Liver (tissue), 9 donors: Measurements from ENCODE around the gene FAM120AOS. TPM values are rescaled to one million over a fixed set of nuclear protein-coding genes. Genes with fewer than 3 reads are reported as not detected.
A peak's percentile ranks its signal among the peaks of the same experiment; 100 is the strongest.

Experiments used
- DNase-seq: peaks from one replicate; pipeline ENCODE4 v3.0.0-alpha.2; 2017; ENCODE audit warnings: low spot score
- H3K27ac ChIP-seq, 2 donors: one replicate each; pipeline ENCODE4 v1.7.0; 2013; ENCODE audit warnings: inconsistent platforms in 2 of 2, low read length in 2 of 2, control low read depth in 1 of 2, low read depth in 1 of 2, mild to moderate bottlenecking in 1 of 2
- H3K27me3 ChIP-seq, 4 donors: one replicate each; pipeline versions ENCODE4 v1.6.1 to v1.7.0; 2013; ENCODE audit warnings: low read length in 3 of 4, inconsistent platforms in 1 of 4, mild to moderate bottlenecking in 1 of 4, moderate library complexity in 1 of 4; ENCODE audit not compliant: control insufficient read depth in 4 of 4, insufficient read depth in 4 of 4
- H3K36me3 ChIP-seq, 4 donors: one replicate each; pipeline versions ENCODE4 v1.6.1 to v1.7.0; 2013; ENCODE audit warnings: low read length in 3 of 4, mild to moderate bottlenecking in 3 of 4, low read depth in 1 of 4, moderate library complexity in 1 of 4; ENCODE audit not compliant: control insufficient read depth in 4 of 4, insufficient read depth in 3 of 4
- H3K4me1 ChIP-seq, 4 donors: one replicate each; pipeline versions ENCODE4 v1.6.1 to v1.7.0; 2013; ENCODE audit warnings: low read length in 3 of 4, mild to moderate bottlenecking in 3 of 4, moderate library complexity in 1 of 4; ENCODE audit not compliant: control insufficient read depth in 4 of 4, insufficient read depth in 4 of 4
- H3K4me3 ChIP-seq, 3 donors: one replicate each; pipeline versions ENCODE4 v1.6.1 to v1.7.0; 2013; ENCODE audit warnings: low read length in 3 of 3, control low read depth in 1 of 3, low read depth in 1 of 3, mild to moderate bottlenecking in 1 of 3
- H3K9ac ChIP-seq, 2 donors: one replicate each; pipeline ENCODE4 v1.7.0; 2013; ENCODE audit warnings: low read length in 2 of 2, mild to moderate bottlenecking in 2 of 2, moderate library complexity in 2 of 2, control low read depth in 1 of 2, low read depth in 1 of 2
- H3K9me3 ChIP-seq, 4 donors: one replicate each; pipeline versions ENCODE4 v1.6.1 to v1.7.0; 2013; ENCODE audit warnings: low read length in 3 of 4; ENCODE audit not compliant: control insufficient read depth in 4 of 4
- ATF3 ChIP-seq: IDR thresholded peaks from 2 replicates; pipeline ENCODE4 v1.6.1; 2016; ENCODE audit warnings: antibody characterized with exemption
- CTCF ChIP-seq: fragments of 150-350 bp; IDR thresholded peaks from 2 replicates; pipeline ENCODE4 v1.5.1; 2017; ENCODE audit warnings: improper control_type of control experiment, low read depth, low read length; ENCODE audit not compliant: missing input control
- EGR1 ChIP-seq, 2 donors: IDR thresholded peaks; 2 replicates each; pipeline ENCODE4 v1.6.1; 2016 to 2018; ENCODE audit warnings: antibody characterized with exemption in 2 of 2, low read depth in 2 of 2
- FOXA1 ChIP-seq: IDR thresholded peaks from 2 replicates; pipeline ENCODE4 v1.6.1; 2016; ENCODE audit warnings: antibody characterized with exemption
- FOXA2 ChIP-seq: IDR thresholded peaks from 2 replicates; pipeline ENCODE4 v1.6.1; 2016; ENCODE audit warnings: antibody characterized with exemption
- GABPA ChIP-seq, 2 donors: IDR thresholded peaks in 1 of 2; conservative IDR thresholded peaks in 1 of 2; 2 replicates each; pipeline ENCODE4 v1.6.1; 2016; ENCODE audit warnings: antibody characterized with exemption in 2 of 2, mild to moderate bottlenecking in 1 of 2, moderate library complexity in 1 of 2
- HNF4A ChIP-seq, 2 donors: conservative IDR thresholded peaks; 2 replicates each; pipeline ENCODE4 v1.6.1; 2016; ENCODE audit warnings: antibody characterized with exemption in 2 of 2, mild to moderate bottlenecking in 2 of 2
- HNF4G ChIP-seq: IDR thresholded peaks from 2 replicates; pipeline ENCODE4 v1.6.1; 2016; ENCODE audit warnings: antibody characterized with exemption
- JUND ChIP-seq, 2 donors: IDR thresholded peaks; 2 replicates each; pipeline ENCODE4 v1.6.1; 2016; ENCODE audit warnings: antibody characterized with exemption in 2 of 2
- MAX ChIP-seq: IDR thresholded peaks from 2 replicates; pipeline ENCODE4 v1.6.1; 2016; ENCODE audit warnings: antibody characterized with exemption
- NR2F2 ChIP-seq: IDR thresholded peaks from 2 replicates; pipeline ENCODE4 v1.6.1; 2016; ENCODE audit warnings: antibody characterized with exemption
- RAD21 ChIP-seq, 2 donors: IDR thresholded peaks; 2 replicates each; pipeline ENCODE4 v1.6.1; 2016; ENCODE audit warnings: antibody characterized with exemption in 2 of 2, mild to moderate bottlenecking in 2 of 2
- REST ChIP-seq: IDR thresholded peaks from 2 replicates; pipeline ENCODE4 v1.6.1; 2016; ENCODE audit warnings: antibody characterized with exemption, mild to moderate bottlenecking
- RXRA ChIP-seq, 2 donors: IDR thresholded peaks; 2 replicates each; pipeline ENCODE4 v1.6.1; 2017 to 2018; ENCODE audit warnings: antibody characterized with exemption in 2 of 2, mild to moderate bottlenecking in 1 of 2
- SP1 ChIP-seq: IDR thresholded peaks from 2 replicates; pipeline ENCODE4 v1.6.1; 2018; ENCODE audit warnings: antibody characterized with exemption, mild to moderate bottlenecking
- TAF1 ChIP-seq: conservative IDR thresholded peaks from 2 replicates; pipeline ENCODE4 v1.6.1; 2016; ENCODE audit warnings: antibody characterized with exemption, mild to moderate bottlenecking
- YY1 ChIP-seq: IDR thresholded peaks from 2 replicates; pipeline ENCODE4 v1.6.1; 2016; ENCODE audit warnings: antibody characterized with exemption, mild to moderate bottlenecking
- ZBTB33 ChIP-seq: IDR thresholded peaks from 2 replicates; pipeline ENCODE4 v1.6.1; 2016; ENCODE audit warnings: antibody characterized with exemption
- WGBS: extraction: QIAGEN DNeasy Blood & Tissue Kit; methylation state at CpG from one replicate; pipeline ENCODE4 v1.1.7; 2013; 5-methylcytosine and 5-hydroxymethylcytosine counted together
- polyA plus RNA-seq, 2 donors: library from polyadenylated mRNA; stranded (reverse) in 1 of 2; unstranded in 1 of 2; fragments of 200-250 nt in 1 of 2; fragments of >200 nt in 1 of 2; fragmentation: Nextera tagmentation in 1 of 2; extraction: Ambion mirVana in 1 of 2; gene quantifications; one replicate each; pipeline versions ENCODE4 v1.2.1 to v1.2.3, GENCODE V29; 2013 to 2015
- total RNA-seq, 2 donors: library from RNA; depleted of rRNA; stranded (reverse); fragments of >200 nt; gene quantifications; one replicate each; pipeline ENCODE4 v1.2.3, GENCODE V29; 2014
- donor health status: healthy.
- donor health status: healthy.
- donor health status: healthy.
- donor health status: healthy.
- donor health status: healthy.

The FAM120AOS gene
- 10 to 100 TPM; 17.2 to 25.0 TPM for total RNA-seq
- polyA plus RNA-seq, result 10 to 100 TPM; 16.4 to 17.4 TPM

GRCh38 chr9:93453047-93453914 is at the start of gene FAM120AOS:
TSS of gene FAM120AOS (minus strand) at chr9:93453581. CDS start at chr9:93452709, 872 bp downstream.
- Histone ChIP-seq H3K27ac (peak within 1 kb of the TSS; percentile 89 to 90), H3K9ac (peak within 1 kb of the TSS; percentile 79 to 94), H3K9me3 (no peaks in the 10 kb centered on the region), H3K27me3 (no peaks in the 10 kb centered on the region), H3K36me3 (no peaks in the 10 kb centered on the region), H3K4me1 (peaks cover 3 to 43% (median 26%) of the 10 kb centered on the region in 4 donors), H3K4me3 (peak within 1 kb of the TSS; percentile 83 to 96 (median 94))
- under 1% methylated on average over 34 of the region's 34 CpGs for WGBS
- peak; percentile 9 to 47 for TF ChIP-seq RXRA (IDR thresholded peaks at IDR 0.05)
- no peak for TF ChIP-seq ATF3
- peak; percentile 73 for TF ChIP-seq SP1
- TF ChIP-seq NR2F2, result peak; percentile 41
- no peak for TF ChIP-seq ZBTB33
- peak; percentile 60 to 89 for TF ChIP-seq GABPA (IDR thresholded peaks at IDR 0.05 in 1 of 2, conservative IDR thresholded peaks at IDR 0.05 in 1 of 2)
- no peak for TF ChIP-seq HNF4G
- TF ChIP-seq FOXA2, result no peak
- peak; percentile 66 for TF ChIP-seq REST
- TF ChIP-seq RAD21 (IDR thresholded peaks at IDR 0.05), result peak in 1 of 2 donors; percentile 55
- TF ChIP-seq MAX, result peak; percentile 18
- peak; percentile 87 to 93 for TF ChIP-seq EGR1 (IDR thresholded peaks at IDR 0.05; ENCODE audit: low read depth in 2 of 2)
- TF ChIP-seq FOXA1, result no peak
- peak; percentile 91 for TF ChIP-seq YY1
- peak; percentile 14 for TF ChIP-seq TAF1
- TF ChIP-seq CTCF, result no peak
- peak; percentile 8 to 50 for TF ChIP-seq HNF4A (conservative IDR thresholded peaks at IDR 0.05)
- peak in 1 of 2 donors; percentile 67 for TF ChIP-seq JUND (IDR thresholded peaks at IDR 0.05)
- peak; percentile 85 for DNase-seq
